ENCODE results near the gene MACROD2.

Gene MACROD2

DNA sequence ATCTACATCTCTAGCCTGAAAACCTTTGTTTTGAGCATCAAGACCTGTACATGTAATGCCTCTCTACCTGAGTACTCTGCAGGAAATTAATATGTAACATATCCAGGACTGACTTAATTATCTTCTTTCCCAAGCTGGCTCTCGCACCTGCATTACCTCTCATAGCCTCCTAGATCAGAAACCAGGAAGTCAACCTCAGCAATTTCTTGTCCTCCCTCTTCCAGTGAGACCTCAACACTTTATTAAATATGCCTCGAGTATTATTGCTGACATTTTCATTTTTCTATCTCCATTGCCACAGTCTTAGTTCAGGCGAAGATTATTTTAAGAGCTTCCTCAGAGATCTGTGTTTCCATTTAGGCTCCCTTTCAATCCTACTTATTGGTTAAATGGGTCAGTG is 69.0 kb downstream of the MACROD2 start:
- no peak for DNase-seq

GRCh38 chr20:14064921-14065320 is 69.6 kb downstream of the MACROD2 start:
- DNase-seq: no peak

DNA sequence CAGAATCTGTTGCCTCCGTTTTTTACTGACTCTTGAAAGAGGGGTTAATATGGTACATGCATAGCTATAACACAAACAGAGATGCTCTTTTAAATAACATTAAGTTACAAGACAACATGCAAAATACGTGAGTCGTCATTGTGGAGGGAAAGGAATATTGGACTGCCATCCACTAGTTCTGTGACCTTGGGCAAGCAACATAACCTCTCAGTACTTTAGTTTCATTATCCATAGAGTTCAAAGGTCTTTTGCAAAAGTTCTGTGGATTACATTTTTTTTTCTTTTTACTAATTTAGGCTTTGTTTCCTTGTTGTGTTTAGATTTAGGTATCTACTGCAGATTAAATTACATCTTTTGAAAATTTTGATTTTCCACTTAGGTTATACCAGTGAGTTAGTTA is 70.5 kb downstream of the MACROD2 start:
- no peak for DNase-seq

DNA sequence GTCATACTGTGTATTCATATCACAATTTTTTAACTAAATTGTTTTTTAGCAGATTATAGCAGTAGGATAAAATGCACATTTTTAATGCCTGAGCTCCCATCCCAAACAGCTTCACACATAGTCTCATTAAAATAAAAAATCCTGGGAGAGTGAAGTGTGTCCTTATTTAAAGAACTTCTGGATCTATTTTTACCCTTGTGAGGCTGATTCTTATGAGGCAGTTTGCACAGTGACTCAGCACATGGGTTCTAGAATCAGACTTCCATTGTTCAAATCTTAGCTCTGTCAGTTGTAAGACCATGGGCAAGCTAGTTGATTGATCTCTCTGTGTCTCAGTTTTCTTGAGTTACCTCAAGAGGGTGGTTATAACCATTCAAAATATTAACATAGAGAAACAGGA is 72.3 kb downstream of the MACROD2 start:
- no peak for DNase-seq

DNA sequence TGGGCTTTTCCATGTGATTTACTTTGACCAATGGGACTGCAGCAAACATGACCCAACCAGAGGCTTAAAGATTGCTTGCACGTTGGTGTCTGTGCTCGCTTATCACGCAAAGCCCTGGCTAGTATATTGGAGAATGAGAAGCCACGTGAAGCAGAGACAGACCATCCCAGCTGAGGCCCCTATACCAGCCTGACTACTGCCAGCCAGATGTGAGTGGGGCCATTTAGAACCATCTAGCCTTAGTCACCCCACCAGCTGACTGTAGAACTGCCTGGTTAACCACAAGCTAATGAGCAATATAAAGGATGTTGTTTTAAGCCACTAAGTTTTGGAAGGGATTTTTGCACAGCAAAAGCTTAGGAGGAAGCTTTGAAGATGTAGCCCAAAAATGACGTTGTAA is 74.5 kb downstream of the MACROD2 start:
- DNase-seq: no peak

GRCh38 chr20:14093652-14094051 is 98.3 kb downstream of the MACROD2 start:
- no peak for DNase-seq

- DNase-seq: no peak
Measured at GRCh38 chr20:14098261-14098660, 102.9 kb downstream of the MACROD2 start.

DNA sequence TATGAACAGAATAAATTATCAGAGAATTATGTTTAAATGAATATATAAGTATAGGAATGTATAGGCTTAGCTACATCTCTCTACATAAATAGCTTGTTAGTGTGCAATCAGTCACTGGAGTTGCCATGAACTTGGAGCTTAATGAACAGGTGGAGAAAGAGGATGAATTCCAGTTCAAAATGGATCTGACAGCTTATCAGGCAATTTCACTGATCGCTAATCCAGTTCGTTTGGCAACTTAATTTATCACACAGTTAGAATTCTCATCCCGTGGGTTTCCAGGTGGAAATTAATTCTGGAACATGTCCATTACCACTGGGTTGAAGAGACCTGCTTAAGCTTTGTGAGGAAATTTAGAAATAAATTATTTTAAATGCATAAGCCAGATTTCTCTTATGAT is 118.1 kb downstream of the MACROD2 start:
- no peak for DNase-seq

GRCh38 chr20:14114065-14114704 is 118.9 kb downstream of the MACROD2 start:
- no peak for DNase-seq

DNA sequence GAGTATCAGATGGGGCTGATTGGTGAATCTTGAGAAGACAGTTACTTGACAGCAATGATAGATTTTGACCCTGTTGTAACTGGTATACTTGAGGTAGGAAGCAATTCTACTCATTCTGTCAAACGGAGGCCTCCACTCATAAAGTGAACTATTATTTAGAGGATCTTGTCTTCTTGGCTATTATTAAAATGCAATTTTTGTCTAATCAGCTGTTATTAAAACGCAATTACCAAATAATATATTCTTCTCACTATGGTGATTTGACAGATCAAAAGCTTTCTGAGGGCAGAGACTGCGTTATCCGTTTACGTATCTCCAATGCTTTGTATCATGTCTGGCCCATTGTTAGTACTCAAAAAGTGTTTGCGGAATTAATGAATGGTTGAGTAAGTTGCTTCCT is 120.7 kb downstream of the MACROD2 start:
- DNase-seq: no peak

GRCh38 chr20:14117768-14118167 is 122.5 kb downstream of the MACROD2 start:
- DNase-seq: no peak

DNA sequence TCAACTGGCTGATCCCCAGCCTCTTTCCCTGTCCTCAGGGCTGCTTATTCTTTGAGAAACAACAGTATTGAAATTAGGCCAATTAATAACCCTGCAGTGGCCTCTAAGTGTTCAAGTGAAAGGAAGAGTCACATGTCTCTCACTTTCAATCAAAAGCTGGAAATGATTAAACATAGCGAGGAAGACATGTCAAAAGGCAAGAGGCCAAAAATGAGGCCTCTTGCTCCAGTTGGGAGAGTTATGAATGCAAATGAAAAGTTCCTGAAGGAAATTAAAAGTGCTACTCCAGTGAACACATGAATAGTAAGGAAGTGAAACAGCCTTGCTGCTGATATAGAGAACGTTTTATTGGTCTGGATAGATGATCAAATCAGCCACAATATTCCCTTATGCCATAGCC is 131.5 kb downstream of the MACROD2 start:
- no peak for DNase-seq

DNA sequence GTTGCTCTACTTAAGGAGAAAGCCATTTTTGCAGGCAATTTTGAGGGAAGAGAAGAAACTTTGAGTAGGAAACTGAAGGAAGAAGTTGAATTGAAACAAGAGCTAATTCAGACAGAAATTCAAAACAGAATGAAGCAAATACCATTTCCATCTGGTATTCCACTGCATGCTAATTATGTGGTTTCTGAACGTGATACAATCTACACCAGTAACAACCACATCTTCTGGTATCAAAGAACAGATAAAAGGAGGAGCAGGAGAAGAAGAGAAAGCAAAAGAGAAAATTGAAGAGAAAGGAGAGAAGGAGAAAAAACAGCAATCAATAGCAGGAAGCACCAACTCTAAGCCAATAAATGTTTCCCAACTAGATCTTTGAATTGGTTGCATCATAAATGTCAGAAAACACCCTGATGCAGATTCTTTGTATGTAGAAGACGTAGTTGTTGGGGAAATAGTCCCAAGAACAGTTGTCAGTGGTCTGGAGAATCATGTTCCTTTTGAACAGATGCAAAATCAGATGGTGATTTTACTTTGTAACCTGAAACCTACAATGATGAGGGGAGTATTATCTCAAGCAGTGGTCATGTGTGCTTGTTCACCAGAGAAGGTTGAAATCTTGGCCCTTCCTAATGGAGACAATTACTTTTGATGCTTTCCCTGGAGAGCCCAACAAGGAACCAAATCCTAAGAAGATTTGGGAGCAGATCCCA is 132.4 kb downstream of the MACROD2 start:
- DNase-seq: no peak

GRCh38 chr20:14134004-14134403 is 138.7 kb downstream of the MACROD2 start:
- DNase-seq: no peak

- peak in 1 of 3 donors; percentile 2 for DNase-seq
Measured at GRCh38 chr20:14142171-14142570, 146.9 kb downstream of the MACROD2 start.

DNA sequence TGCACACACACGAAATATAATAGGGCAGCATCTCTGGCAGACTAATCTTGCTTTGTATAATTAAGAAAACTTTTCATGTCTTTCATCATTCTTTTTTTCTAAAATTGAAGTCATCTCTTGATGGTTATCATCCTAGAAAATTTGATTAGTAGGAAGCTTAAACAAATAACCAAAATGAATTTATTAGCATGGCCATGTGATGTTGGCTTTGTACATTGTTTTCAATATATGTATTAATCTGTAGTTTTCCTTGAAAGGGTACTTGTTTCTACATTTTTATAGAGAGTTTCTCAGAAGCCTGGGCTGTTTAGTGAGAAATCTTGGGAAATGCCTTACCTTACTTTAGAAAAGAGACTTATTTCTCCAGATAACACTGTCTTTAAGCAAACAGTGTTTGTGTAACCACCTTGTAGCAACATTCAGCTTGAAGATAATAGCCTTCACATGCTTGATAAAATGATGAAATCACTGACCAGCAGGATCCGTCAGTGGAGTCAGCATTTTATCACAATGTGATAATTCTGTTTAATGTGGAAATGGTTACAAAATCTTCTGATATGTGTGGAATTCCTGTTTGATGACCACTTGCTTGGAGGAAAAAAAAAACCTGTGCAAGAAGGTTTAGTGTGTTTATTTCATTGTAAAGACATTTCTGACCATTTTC is 147.8 kb downstream of the MACROD2 start:
- DNase-seq: no peak

DNA sequence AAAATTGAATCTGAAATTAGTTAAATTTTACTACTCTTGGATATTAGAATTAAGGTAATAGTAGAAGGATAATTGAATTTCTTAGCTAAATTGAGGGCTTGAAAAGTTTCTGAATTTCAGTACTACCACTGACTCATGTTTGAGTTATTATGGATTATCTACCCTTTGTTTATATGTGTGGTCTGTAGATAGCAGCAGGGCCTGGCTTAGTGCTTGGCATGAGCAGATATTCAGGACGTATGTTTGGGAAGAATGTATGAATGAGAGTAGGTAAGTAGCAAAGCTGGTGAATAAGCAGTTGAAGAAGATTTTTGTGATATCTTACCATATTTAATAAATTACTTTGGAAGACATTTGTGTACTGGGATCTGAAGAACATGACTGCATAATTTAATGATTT is 152.7 kb downstream of the MACROD2 start:
- DNase-seq: no peak

GRCh38 chr20:14155361-14155760 is 160.0 kb downstream of the MACROD2 start:
- DNase-seq: no peak

DNA sequence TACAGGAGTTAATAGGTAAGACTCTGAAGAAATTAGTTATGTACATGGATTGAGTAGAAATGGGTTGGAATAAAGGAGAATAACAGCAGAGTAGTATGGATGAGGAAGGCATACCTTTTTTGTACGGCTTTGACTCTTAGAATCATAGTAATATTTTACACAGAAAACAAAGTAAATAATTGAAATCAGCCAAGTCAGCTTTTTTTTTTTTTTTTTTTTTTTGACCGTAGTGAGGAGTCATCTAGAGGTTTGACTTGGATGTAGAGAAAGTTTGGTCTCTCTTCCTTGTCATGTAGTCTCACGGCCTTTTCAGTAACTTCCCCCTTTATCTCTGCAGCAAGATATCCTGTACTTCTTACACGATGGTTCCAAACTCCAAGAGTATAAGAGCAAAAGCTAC is 183.2 kb downstream of the MACROD2 start:
- no peak for DNase-seq

DNA sequence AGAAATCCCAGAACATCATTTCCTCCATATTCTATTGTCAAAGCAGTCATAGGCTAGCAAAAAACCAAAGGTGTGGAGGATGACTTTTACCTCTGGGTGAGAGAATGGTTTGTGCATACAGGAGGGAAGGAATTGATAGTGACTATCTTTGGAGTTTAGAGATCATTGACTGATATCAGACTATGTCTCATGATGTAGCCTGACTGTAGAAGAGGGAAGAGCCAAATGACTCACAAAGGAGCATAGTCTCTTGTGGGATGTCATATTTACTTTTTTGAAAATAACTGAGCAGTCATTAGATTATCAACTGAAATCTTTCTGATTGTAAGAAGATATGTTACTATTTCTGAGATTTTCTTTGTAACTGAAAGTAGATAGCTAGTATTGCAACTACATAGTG is 183.6 kb downstream of the MACROD2 start:
- no peak for DNase-seq

DNA sequence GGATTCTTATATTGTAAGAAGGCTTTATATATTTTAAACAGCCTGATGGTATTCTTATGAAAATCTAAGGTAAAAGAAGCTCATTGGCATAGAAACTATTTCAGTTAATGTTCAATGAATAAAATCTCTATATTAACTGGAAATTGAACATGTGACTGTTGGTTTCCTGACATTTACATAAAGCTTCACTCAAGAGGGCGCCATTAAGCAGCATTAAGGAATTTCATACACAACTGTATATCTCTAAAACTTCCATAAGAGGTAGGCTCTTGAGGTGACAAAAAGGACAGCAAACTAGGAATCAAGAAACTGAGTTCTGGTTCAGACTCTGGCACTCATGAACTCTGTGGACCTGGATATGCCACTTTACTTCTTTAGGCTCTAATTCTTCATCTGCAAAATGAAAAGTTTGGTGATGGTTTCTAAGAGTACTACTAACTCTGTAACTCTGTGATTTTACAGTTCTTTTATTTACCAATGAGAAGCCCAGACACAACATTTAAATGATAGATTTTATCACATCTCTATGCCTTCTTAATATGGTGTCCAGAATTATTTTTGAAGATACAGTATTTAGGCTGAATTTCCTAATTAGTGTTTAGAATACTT is 194.6 kb downstream of the MACROD2 start:
- no peak for DNase-seq

DNA sequence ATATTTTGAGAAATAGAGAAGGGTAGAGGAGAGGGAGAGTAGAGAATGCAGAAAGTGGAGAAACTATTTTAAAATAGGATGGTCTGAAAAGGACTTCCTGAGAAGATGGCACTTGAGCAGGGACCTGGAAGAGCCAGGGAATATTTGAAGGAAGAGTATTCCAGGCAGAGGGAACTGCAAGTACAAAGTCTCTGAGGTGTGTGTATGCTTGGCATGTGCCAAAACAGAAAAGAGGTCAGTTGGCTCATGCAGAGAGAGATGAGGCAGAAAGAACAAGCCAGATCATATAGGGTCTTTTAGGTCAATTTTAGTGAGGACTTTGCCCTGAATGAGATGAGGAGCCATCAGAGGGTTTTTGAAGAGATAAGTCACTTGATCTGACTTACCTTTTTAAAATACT is 196.2 kb downstream of the MACROD2 start:
- DNase-seq: no peak

- no peak for DNase-seq
Measured at GRCh38 chr20:14193443-14193842, 198.1 kb downstream of the MACROD2 start.

DNA sequence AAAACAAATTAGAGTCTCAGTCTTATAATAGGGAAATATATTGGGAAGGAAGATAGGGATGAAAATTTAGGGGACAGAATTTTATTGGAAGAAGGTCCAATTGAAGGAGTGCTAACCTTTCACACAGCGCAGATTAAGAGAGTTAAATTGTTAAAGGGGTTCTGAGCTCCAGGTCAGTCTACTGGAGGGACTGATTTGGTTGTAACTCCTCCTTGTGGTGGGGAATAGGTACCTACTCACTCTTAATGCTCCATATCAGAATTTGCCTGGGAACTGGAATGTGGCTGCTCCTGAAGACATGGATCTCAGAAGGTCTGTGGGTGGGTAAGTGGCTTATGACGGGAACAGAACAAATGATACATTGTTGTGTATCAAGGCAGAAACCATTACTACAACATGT is 198.6 kb downstream of the MACROD2 start:
- DNase-seq: no peak

Data from suppressor macrophage treated with lipopolysaccharide for 1 hour (primary cell).